Spleen (tissue), 7 donors: Measurements from ENCODE around the gene AGPAT4.

Experiments used
- CTCF ChIP-seq, 11 experiments: fragments of 200-600 bp in 7 of 11; fragments of 450-650 bp in 4 of 11; sonication (generic) in 4 of 11; IDR thresholded peaks in 8 of 11; conservative IDR thresholded peaks in 3 of 11; 1 replicate in 7 of 11; 2 replicates in 4 of 11; pipeline versions ENCODE4 v1.4.0 to v1.8.0; 2016 to 2021; ENCODE audit warnings: antibody characterized with exemption in 11 of 11, inconsistent platforms in 4 of 11, mild to moderate bottlenecking in 1 of 11
- POLR2A ChIP-seq, 3 donors: fragments of 450-650 bp; IDR thresholded peaks; one replicate each; pipeline ENCODE4 v1.5.1; 2017; ENCODE audit warnings: antibody characterized with exemption in 3 of 3, mild to moderate bottlenecking in 1 of 3
- donor health status: DM: no; HTN: no; CAD: no; lungs with moderate emphysema.
- donor health status: DM: no; HTN: no; CAD: no.
- donor health status: DM: no; HTN: no; CAD: no.

- TF ChIP-seq CTCF (IDR thresholded peaks at IDR 0.05 in 8 of 11, conservative IDR thresholded peaks at IDR 0.05 in 3 of 11) (no peak), POLR2A (IDR thresholded peaks at IDR 0.05) (no peak)
Observed at GRCh38 chr6:161135695-161136591, 137.9 kb downstream of the AGPAT4 start.
